ENCODE measurements around the gene FBXL7.

The FBXL7 gene

DNA sequence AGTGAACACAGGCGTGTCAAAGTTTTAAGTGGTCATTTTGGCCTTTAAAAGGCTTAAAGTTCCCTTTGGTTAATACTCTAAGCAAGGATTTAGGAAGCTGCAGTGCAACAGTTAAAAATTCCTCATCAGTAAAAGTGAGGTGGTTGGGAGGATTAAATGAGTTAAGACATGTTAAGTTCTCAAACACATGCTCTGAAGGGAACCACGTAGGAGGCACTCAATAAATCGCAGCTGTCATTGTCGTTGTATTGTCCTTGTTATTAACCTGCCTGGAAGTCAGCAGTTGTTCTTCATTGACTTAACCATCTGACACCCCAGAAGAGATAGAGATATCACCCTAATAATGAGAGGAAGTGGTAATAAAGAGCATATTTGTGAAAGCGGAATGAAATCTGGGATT, 432.1 kb downstream of the FBXL7 start:
- no peak for DNase-seq (ENCODE audit: low read depth in 1 of 2, low spot score in 1 of 2)

GRCh38 chr5:15933259-15934207, 433.6 kb downstream of the FBXL7 start:
- DNase-seq (ENCODE audit: low read depth in 1 of 2, low spot score in 1 of 2), result no peak

DNA sequence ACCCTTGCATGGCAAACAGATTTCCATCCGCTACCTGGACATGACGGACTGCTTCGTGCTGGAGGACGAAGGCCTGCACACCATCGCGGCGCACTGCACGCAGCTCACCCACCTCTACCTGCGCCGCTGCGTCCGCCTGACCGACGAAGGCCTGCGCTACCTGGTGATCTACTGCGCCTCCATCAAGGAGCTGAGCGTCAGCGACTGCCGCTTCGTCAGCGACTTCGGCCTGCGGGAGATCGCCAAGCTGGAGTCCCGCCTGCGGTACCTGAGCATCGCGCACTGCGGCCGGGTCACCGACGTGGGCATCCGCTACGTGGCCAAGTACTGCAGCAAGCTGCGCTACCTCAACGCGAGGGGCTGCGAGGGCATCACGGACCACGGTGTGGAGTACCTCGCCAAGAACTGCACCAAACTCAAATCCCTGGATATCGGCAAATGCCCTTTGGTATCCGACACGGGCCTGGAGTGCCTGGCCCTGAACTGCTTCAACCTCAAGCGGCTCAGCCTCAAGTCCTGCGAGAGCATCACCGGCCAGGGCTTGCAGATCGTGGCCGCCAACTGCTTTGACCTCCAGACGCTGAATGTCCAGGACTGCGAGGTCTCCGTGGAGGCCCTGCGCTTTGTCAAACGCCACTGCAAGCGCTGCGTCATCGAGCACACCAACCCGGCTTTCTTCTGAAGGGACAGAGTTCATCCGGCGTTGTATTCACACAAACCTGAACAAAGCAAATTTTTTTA, 436.7 kb downstream of the FBXL7 start:
- DNase-seq (ENCODE audit: low read depth in 1 of 2, low spot score in 1 of 2), result no peak

- no peak for DNase-seq (ENCODE audit: low read depth in 1 of 2, low spot score in 1 of 2)
Observed at GRCh38 chr5:15937708-15938107, 437.7 kb downstream of the FBXL7 start.

- no peak for DNase-seq (ENCODE audit: low read depth in 1 of 2, low spot score in 1 of 2)
Observed at GRCh38 chr5:15938186-15938585, 438.2 kb downstream of the FBXL7 start.

DNA sequence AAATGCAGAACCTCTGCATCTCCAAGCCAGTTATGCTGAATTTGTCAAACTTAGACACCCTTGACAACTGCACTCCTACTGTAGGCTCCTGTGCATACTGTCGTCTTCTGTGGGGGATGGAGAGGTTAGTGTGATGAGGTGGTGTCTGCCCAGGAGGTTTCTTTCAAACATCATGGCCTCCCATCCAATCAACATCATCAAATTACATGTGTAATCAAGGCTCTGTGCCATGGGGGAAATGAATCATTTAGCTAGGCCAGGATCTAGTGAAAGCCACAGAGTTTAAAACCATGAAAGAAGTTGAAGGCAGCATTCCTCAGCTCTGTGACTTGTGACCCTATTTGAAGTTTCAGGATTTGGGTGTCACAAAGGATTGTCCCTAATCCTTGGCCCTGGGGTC, 439.0 kb downstream of the FBXL7 start:
- DNase-seq (ENCODE audit: low read depth in 1 of 2, low spot score in 1 of 2), result no peak

DNA sequence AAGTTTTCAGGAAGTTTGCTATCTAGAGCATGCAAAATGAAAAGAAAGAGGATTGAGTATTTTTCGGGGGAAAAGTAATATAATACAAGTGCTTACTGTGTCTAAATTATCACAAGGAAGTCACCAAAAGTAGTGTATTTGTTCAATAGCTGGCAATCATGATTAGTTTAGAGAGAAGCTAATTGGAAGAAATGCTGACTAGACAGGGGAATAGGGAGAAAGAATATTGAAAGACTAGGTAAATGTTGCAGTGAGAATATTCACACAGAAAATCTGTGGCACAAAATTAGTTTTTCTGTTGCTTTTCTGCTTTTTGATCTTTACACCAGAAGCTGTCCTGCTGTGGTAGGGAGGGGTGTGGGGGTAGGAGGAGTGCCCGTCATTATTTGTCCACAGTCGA, 440.9 kb downstream of the FBXL7 start:
- DNase-seq (ENCODE audit: low read depth in 1 of 2, low spot score in 1 of 2), result no peak

DNA sequence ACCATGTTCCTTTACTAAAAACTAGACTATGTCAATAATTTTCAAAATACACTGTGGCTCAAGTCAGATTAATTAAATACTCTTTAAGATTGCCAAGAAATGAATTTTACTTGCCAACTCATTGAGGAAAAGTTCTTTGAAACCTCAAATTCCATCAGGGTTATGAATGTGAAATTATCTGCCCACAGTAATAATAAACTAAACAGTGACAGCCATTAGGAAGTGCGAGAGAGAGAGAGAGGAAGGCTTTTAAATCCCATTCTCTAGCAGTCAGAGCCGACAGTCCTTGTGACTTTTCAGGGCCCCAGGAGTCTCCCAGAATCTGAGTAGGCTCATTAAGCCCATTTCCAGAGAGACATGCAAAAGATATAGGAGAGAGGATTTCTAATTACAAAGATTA, 443.5 kb downstream of the FBXL7 start:
- DNase-seq (ENCODE audit: low read depth in 1 of 2, low spot score in 1 of 2), result no peak

GRCh38 chr5:15946026-15946425, 446.0 kb downstream of the FBXL7 start:
- no peak for DNase-seq (ENCODE audit: low read depth in 1 of 2, low spot score in 1 of 2)

DNA sequence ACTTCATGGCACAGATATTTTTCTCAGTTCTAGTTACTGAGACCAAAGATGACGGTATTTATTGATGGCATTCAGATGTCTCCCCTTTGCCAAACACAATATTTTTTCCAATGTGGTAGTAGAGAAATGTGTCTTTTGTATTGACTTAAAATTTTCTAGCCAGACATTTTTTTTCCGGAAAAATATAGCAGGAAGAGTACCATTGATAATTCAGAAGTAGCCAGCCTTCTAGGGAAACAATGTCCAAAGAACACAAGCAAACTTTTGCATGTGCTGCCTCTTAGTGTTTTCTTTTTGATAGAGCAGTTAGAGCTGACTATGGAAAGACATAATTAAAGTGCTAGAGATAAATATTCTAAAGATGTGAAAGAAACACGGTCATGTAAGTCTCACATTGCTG, 448.2 kb downstream of the FBXL7 start:
- DNase-seq (ENCODE audit: low read depth in 1 of 2, low spot score in 1 of 2), result no peak

- no peak for DNase-seq (ENCODE audit: low read depth in 1 of 2, low spot score in 1 of 2)
Observed at GRCh38 chr5:15951126-15951525, 451.1 kb downstream of the FBXL7 start.

DNA sequence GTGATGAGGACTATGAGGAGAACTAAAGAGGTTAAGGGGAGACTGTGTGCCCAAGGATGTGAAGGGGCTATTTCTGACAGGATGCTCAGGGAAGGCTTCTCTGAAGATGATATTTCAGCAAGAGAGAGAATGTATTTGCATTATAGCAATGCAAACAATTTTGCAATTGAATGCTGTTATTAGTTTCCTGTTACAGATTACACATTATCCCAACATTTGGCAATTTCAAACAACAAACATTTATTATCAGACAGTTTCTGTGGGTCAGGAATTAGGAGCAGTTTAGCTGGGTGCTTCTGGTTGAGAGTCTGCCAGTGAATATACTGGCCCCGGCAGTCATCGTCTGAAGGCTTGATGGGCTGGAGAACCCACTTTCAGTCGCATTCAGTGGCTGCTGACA, 451.6 kb downstream of the FBXL7 start:
- DNase-seq (ENCODE audit: low read depth in 1 of 2, low spot score in 1 of 2), result no peak

GRCh38 chr5:15956622-15957021, 456.6 kb downstream of the FBXL7 start:
- no peak for DNase-seq (ENCODE audit: low read depth in 1 of 2, low spot score in 1 of 2)

DNA sequence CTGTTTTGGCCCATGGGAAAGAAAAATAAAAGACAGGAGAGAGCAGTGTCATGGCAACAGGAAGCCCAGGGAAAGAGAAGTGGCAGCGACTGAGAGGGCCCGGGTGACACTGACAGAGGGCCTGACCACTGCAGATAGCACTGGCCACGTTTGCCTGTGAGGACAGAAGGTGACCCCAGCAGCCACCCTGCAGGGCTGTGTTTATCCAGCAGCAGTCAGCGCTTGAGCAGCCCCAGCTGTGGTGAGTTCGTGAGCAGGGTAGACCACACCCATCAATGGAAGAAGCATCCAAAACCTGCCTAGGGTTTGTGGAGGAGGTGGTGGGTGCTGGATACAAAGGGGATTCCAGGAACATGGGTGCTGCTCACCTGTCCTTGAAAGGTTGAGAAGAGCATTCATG, 457.1 kb downstream of the FBXL7 start:
- no peak for DNase-seq (ENCODE audit: low read depth in 1 of 2, low spot score in 1 of 2)

GRCh38 chr5:15959370-15960164, 459.6 kb downstream of the FBXL7 start:
- DNase-seq (ENCODE audit: low read depth in 1 of 2, low spot score in 1 of 2), result no peak

GRCh38 chr5:15966066-15966640, 466.2 kb downstream of the FBXL7 start:
- no peak for DNase-seq (ENCODE audit: low read depth in 1 of 2, low spot score in 1 of 2)

- DNase-seq (ENCODE audit: low read depth in 1 of 2, low spot score in 1 of 2), result no peak
Observed at GRCh38 chr5:15966651-15967050, 466.7 kb downstream of the FBXL7 start.

DNA sequence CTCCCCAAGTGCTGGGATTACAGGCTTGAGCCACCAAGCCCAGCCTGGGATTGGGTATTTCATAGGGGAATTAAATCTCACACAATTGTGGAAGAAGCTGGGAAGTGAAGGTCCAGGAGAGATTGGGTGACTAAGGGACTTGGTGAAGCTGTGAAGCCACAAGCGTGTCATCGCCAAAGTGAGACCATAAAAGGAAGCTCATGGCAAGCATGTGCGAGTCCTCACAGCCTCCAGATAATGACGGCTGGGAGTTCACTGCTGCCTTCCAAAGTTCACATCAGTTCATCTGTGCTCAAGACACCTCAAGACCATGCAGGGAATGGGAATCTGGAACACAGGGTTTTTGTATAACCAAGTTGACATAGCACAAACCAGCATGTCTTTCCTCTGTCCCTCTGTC, 469.0 kb downstream of the FBXL7 start:
- DNase-seq (ENCODE audit: low read depth in 1 of 2, low spot score in 1 of 2), result no peak

DNA sequence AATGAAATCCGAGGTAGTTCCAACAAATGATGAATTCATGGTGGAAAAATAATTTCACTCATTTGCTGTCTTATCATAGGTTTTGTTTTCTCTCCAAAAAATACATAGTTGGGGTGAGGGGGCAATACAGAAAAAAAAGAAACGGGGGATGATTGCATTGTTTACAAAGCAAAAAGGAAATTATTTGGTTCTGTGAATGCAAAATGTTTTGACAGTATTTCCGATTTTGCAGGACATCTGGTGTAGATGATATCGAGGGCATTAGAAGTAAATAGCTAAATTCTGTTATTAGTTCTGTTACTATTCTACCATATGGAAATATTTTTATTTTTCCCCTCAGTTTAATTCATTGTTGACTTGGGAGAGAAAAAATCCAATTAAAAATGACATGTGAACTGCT, 477.9 kb downstream of the FBXL7 start:
- DNase-seq (ENCODE audit: low read depth in 1 of 2, low spot score in 1 of 2), result no peak

DNA sequence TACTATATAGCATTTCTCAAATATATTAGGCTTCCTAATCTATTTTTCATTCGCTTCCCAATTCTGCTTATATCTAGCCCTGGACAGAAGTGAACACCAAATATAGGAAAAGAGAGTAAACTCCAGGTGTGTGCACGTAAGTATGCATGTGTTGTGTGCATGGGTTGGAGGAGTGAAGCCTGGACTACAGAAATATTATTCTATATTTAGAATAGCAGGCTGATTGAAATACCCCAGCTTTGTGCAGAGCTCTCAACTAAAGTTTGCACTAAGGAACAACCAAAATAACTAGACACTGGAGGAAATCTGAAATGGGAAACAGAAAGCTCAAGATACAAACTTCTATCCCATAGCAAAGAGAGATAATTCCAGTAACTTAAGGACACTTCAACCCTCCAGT, 480.9 kb downstream of the FBXL7 start:
- DNase-seq (ENCODE audit: low read depth in 1 of 2, low spot score in 1 of 2), result no peak

GRCh38 chr5:15983392-15983791, 483.4 kb downstream of the FBXL7 start:
- DNase-seq (ENCODE audit: low read depth in 1 of 2, low spot score in 1 of 2), result no peak

Data from stimulated activated CD4-positive, alpha-beta T cell treated with anti-CD3 and anti-CD28 coated beads, Interleukin-15, amount 100 ng/mL, for 1 hour (primary cell).